Activated effector memory CD4-positive, alpha-beta T cell treated with Interleukin-2 at 50 U/mL for 16 hours (primary cell): ENCODE data around the gene PCGF3.
"Not testable (repeated sequence)": the region's sequence is repeated elsewhere in the genome, so short reads cannot be mapped to it uniquely, and the experiment has no call there.

Experiments
- DNase-seq: peaks from one replicate; pipeline ENCODE4 v3.0.0-alpha.2; 2020

Gene PCGF3

GRCh38 chr4:704198-704891 is 1.3 kb upstream of the PCGF3 start:
- DNase-seq: no peak

- DNase-seq: no peak
Measured at GRCh38 chr4:704971-705277, 708 bp upstream of the PCGF3 start.

- DNase-seq: not testable (repeated sequence)
Measured at GRCh38 chr4:706083-706633, 526 bp downstream of the PCGF3 start.

- no peak for DNase-seq
Measured at GRCh38 chr4:706834-707598, 1.4 kb downstream of the PCGF3 start.

GRCh38 chr4:707929-708630 is 2.4 kb downstream of the PCGF3 start:
- no peak for DNase-seq

GRCh38 chr4:708631-708933 is 3.0 kb downstream of the PCGF3 start:
- DNase-seq: no peak

GRCh38 chr4:709348-709747 is 3.7 kb downstream of the PCGF3 start:
- DNase-seq: no peak

GRCh38 chr4:710116-710515 is 4.5 kb downstream of the PCGF3 start:
- no peak for DNase-seq

GRCh38 chr4:710916-711315 is 5.3 kb downstream of the PCGF3 start:
- DNase-seq: no peak

- no peak for DNase-seq
Measured at GRCh38 chr4:712093-712492, 6.5 kb downstream of the PCGF3 start.

GRCh38 chr4:712916-713632 is 7.4 kb downstream of the PCGF3 start:
- DNase-seq: no peak

GRCh38 chr4:714087-714486 is 8.5 kb downstream of the PCGF3 start:
- no peak for DNase-seq

- no peak for DNase-seq
Measured at GRCh38 chr4:717601-718320, 12.1 kb downstream of the PCGF3 start.

GRCh38 chr4:718460-718859 is 12.8 kb downstream of the PCGF3 start:
- no peak for DNase-seq

- no peak for DNase-seq
Measured at GRCh38 chr4:720111-720860, 14.7 kb downstream of the PCGF3 start.

- no peak for DNase-seq
Measured at GRCh38 chr4:721261-722168, 15.9 kb downstream of the PCGF3 start.

- no peak for DNase-seq
Measured at GRCh38 chr4:722169-722725, 16.6 kb downstream of the PCGF3 start.

GRCh38 chr4:722851-723360 is 17.3 kb downstream of the PCGF3 start:
- DNase-seq: no peak

- DNase-seq: no peak
Measured at GRCh38 chr4:723751-724530, 18.3 kb downstream of the PCGF3 start.
